Activated naive CD4-positive, alpha-beta T cell treated with anti-CD3 and anti-CD28 coated beads for 36 hours (primary cell): ENCODE data around the gene SERF2. TPM values are rescaled to one million over a fixed set of nuclear protein-coding genes. Genes with fewer than 3 reads are reported as not detected.
A peak's percentile ranks its signal among the peaks of the same experiment; 100 is the strongest.
"Not testable (repeated sequence)": the region's sequence is repeated elsewhere in the genome, so short reads cannot be mapped to it uniquely, and the experiment has no call there.

ENCODE experiments used
- CTCF ChIA-PET: fragments of 350-600 bp; sonication (Branson Sonifier 250); formaldehyde crosslinking; loops from one replicate; lab custom pipeline; 2021; ENCODE audit warnings: antibody characterized with exemption; lab: Charles Lee
- DNase-seq: peaks from one replicate; pipeline ENCODE4 v3.0.0-alpha.2; 2020
- H3K27ac Mint-ChIP-seq: one replicate; pipeline ENCODE4 v1.8.0; 2021; ENCODE audit warnings: mild to moderate bottlenecking, mixed read lengths
- H3K27me3 Mint-ChIP-seq: one replicate; pipeline ENCODE4 v1.8.0; 2021; ENCODE audit warnings: low read depth, mixed read lengths
- H3K36me3 Mint-ChIP-seq: one replicate; pipeline ENCODE4 v1.8.0; 2021; ENCODE audit warnings: low read depth, mixed read lengths
- H3K4me1 Mint-ChIP-seq: one replicate; pipeline ENCODE4 v1.8.0; 2021; ENCODE audit warnings: low read depth, mixed read lengths
- H3K4me3 Mint-ChIP-seq: one replicate; pipeline ENCODE4 v1.8.0; 2021; ENCODE audit warnings: mild to moderate bottlenecking, moderate library complexity, mixed read lengths
- H3K9me3 Mint-ChIP-seq: one replicate; pipeline ENCODE4 v1.8.0; 2021; ENCODE audit warnings: mixed read lengths
- intact Hi-C: fragments of 100-400 bp; cut with micrococcal nuclease; formaldehyde crosslinking; loops from one replicate; pipeline ENCODE4 v1.15.1; 2023
- total RNA-seq, 2 experiments: library from RNA; stranded (reverse); gene quantifications; one replicate each; pipeline ENCODE4 v1.2.3, GENCODE V29; 2021

The SERF2 gene
- total RNA-seq: 100 to 1,000 TPM; 781 to 808 TPM

GRCh38 chr15:43791993-43792760 lies at the start of gene SERF2:
Gene SERF2, plus strand, starts transcription at chr15:43792320. Its CDS starts 57 bp downstream, at chr15:43792377.
- peak within 1 kb of the TSS; percentile 90 for H3K4me3 Mint-ChIP-seq
- peaks cover 39% of the 10 kb centered on the region for H3K4me1 Mint-ChIP-seq
- H3K27me3 Mint-ChIP-seq: no peaks in the 10 kb centered on the region
- H3K9me3 Mint-ChIP-seq: no peaks in the 10 kb centered on the region
- peaks cover 48% of the 10 kb centered on the region for H3K36me3 Mint-ChIP-seq
- peak within 1 kb of the TSS; percentile 92 for H3K27ac Mint-ChIP-seq
- CTCF ChIA-PET: interaction anchor here (0.7 to 1.8 kb wide), 2 partner anchors 10 to 15 kb away, joined by 4 to 5 read pairs; partner anchors contain the start of gene ELL3
- peak; percentile 100 for DNase-seq
- intact Hi-C loops: loop anchor here (1.0 kb wide), 5 partner anchors 8 to 282 kb away; partner anchors contain the start of genes HYPK, MFAP1 and SERINC4

- H3K27me3 Mint-ChIP-seq, H3K9me3 Mint-ChIP-seq: not testable (repeated sequence)
- peak; percentile 86 for DNase-seq
- intact Hi-C loops: loop anchor here (5.0 kb wide), 1 partner anchor 1554 kb away; no protein-coding TSS in a partner anchor
- H3K4me1 Mint-ChIP-seq: peaks cover 35% of the 10 kb centered on the region
- peaks cover 13% of the 10 kb centered on the region for H3K36me3 Mint-ChIP-seq
- CTCF ChIA-PET: interaction anchor here (1.2 kb wide), 1 partner anchor 306 kb away, joined by 3 read pairs; no protein-coding TSS in a partner anchor
- H3K27ac Mint-ChIP-seq: peak within 1 kb of the TSS; percentile 91
- peak within 1 kb of the TSS; percentile 88 for H3K4me3 Mint-ChIP-seq
Measured at GRCh38 chr15:43746245-43746902, 45.7 kb upstream of the SERF2 start, which contains the start of gene PDIA3. Gene PDIA3, plus strand, starts transcription at chr15:43746438. Its CDS starts 102 bp downstream, at chr15:43746540.

- peaks cover 40% of the 10 kb centered on the region for H3K4me1 Mint-ChIP-seq
- H3K4me3 Mint-ChIP-seq: peak overlapping the region; percentile 88
- intact Hi-C loops: loop anchor here (5.0 kb wide), 1 partner anchor 1555 kb away; no protein-coding TSS in a partner anchor
- peak; percentile 42 for DNase-seq
- peaks cover 17% of the 10 kb centered on the region for H3K36me3 Mint-ChIP-seq
- CTCF ChIA-PET, H3K27me3 Mint-ChIP-seq, H3K9me3 Mint-ChIP-seq: not testable (repeated sequence)
- H3K27ac Mint-ChIP-seq: peak overlapping the region; percentile 91
Measured at GRCh38 chr15:43746903-43747309, 45.2 kb upstream of the SERF2 start.

DNA sequence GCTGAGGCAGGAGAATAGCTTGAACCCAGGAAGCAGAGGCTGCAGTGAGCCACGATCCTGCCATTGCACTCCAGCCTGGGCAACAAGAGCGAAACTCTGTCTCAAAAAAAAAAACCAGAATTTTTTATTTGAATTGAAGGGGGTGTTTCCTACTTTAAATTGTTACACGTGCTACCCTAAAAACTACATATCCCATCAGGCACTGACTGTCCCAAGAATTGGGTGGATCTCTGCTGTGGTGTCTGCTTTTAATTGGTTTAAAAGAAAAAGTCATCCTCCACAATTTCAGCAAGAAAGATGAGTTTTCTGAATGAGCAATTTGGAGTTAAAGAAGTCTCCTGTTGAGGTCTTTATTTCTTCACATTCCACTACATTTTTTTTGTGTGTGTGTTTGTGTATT lies 43.7 kb upstream of the SERF2 start:
- H3K27me3 Mint-ChIP-seq: no peaks in the 10 kb centered on the region
- peaks cover 52% of the 10 kb centered on the region for H3K4me1 Mint-ChIP-seq
- peak overlapping the region; percentile 89 for H3K27ac Mint-ChIP-seq

DNA sequence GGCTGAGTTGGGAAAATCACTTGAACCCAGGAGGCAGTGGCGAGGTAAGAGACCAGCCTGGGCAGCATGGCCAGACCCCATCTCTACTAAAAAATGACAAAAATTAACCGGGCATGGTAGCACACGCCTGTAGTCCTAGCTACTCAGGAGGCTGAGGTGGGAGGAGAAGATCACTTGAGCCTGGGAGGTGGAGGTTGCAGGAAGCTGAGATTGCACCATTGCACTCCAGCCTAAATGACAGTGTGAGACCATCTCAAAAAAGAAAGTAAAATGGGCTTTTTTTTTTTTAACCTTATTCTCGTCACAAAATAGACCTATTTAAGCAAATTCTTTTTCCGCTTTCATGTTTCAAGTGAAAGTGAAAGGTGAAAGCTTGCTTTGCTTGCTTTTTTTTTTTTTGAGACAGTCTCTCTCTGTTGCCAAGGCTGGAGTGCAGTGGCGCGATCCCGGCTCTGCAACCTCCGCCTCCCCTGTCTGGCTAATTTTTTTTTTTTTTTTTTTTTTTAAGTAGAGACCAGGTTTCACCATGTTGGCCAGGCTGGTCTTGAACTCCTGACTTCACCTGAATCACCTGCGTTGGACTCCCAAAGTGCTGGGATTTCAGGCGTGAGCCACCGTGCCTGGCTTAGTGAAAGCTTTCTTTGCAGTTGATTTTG lies 42.3 kb upstream of the SERF2 start:
- H3K9me3 Mint-ChIP-seq: no peaks in the 10 kb centered on the region
- intact Hi-C loops: loop anchor here (1.0 to 5.0 kb wide), 6 partner anchors 42 to 1558 kb away; partner anchors contain the start of genes HYPK, MFAP1, SERF2 and SERINC4
- H3K4me1 Mint-ChIP-seq: peaks cover 53% of the 10 kb centered on the region
- peak overlapping the region; percentile 89 for H3K27ac Mint-ChIP-seq
- CTCF ChIA-PET: interaction anchor here (1.1 to 1.4 kb wide), 2 partner anchors 27 to 77 kb away, joined by 3 to 9 read pairs; partner anchors contain the start of genes ELL3 and WDR76
- no peaks in the 10 kb centered on the region for H3K27me3 Mint-ChIP-seq
- H3K36me3 Mint-ChIP-seq: peaks cover 30% of the 10 kb centered on the region
- peak; percentile 71 for DNase-seq
- peak overlapping the region; percentile 74 for H3K4me3 Mint-ChIP-seq

More for the DNA sequence above, 43.7 kb upstream of the SERF2 start:
- intact Hi-C loops: loop anchor here (1.0 to 5.0 kb wide), 3 partner anchors 29 to 1556 kb away; partner anchors contain the start of genes HYPK and SERINC4
- CTCF ChIA-PET: no interaction called here
- H3K9me3 Mint-ChIP-seq: no peaks in the 10 kb centered on the region
- peak; percentile 23 for DNase-seq
- H3K4me3 Mint-ChIP-seq: peak overlapping the region; percentile 88
- H3K36me3 Mint-ChIP-seq: peaks cover 24% of the 10 kb centered on the region

GRCh38 chr15:43751885-43752284 lies 40.2 kb upstream of the SERF2 start:
- peaks cover 46% of the 10 kb centered on the region for H3K4me1 Mint-ChIP-seq
- intact Hi-C loops: loop anchor here (2.0 kb wide), 1 partner anchor 17 kb away; no protein-coding TSS in a partner anchor
- peak overlapping the region; percentile 3 for H3K27ac Mint-ChIP-seq
- CTCF ChIA-PET: interaction anchor here (0.6 kb wide), 1 partner anchor 504 kb away, joined by 3 read pairs; no protein-coding TSS in a partner anchor
- H3K27me3 Mint-ChIP-seq: no peaks in the 10 kb centered on the region
- DNase-seq: no peak
- H3K36me3 Mint-ChIP-seq: peaks cover 32% of the 10 kb centered on the region
- no peak overlapping the region for H3K4me3 Mint-ChIP-seq
- H3K9me3 Mint-ChIP-seq: no peaks in the 10 kb centered on the region

GRCh38 chr15:43762824-43763223 lies 29.3 kb upstream of the SERF2 start:
- Mint-ChIP-seq H3K27me3 (no peaks in the 10 kb centered on the region), H3K9me3 (no peaks in the 10 kb centered on the region), H3K4me1 (peaks cover 3% of the 10 kb centered on the region), H3K4me3 (no peak overlapping the region), H3K36me3 (peaks cover 35% of the 10 kb centered on the region), H3K27ac (peak overlapping the region; percentile 70)
- intact Hi-C loops: no loop called here
- DNase-seq: no peak
- CTCF ChIA-PET: no interaction called here

- Mint-ChIP-seq H3K27ac (peak overlapping the region; percentile 70), H3K9me3 (no peaks in the 10 kb centered on the region), H3K36me3 (peaks cover 42% of the 10 kb centered on the region), H3K27me3 (no peaks in the 10 kb centered on the region), H3K4me3 (no peak overlapping the region), H3K4me1 (peaks cover 3% of the 10 kb centered on the region)
- CTCF ChIA-PET: no interaction called here
- no peak for DNase-seq
- intact Hi-C loops: no loop called here
Measured at GRCh38 chr15:43763819-43764446, 28.2 kb upstream of the SERF2 start.

DNA sequence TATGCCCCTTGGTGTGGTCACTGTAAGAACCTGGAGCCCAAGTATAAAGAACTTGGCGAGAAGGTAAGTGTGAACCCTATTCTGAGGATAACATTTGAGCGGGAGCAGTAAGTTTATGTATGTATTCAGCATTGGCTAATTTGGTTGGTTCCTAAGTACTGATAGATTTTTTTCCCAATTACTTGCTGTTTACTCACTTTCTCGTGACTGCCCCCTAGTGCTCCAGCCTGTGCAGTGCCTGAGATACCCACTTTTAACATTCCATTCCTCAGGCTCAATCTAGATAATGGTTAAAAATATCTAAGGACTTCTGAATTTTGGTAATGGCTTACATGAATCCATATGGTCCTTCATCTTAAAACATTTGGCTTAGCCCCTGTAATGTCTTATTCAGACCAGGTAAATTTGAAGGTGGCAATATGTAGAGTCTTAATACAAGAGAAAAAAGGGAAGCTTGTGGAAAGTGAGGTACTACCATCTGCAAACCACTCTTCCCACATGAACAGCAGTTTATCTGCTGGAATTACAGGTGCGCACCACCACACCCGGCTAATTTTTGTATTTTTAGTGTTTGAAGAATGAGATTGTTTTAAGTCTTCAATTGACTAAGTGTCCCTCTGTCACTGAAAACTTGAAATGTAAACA lies 22.4 kb upstream of the SERF2 start:
- no peaks in the 10 kb centered on the region for H3K4me1 Mint-ChIP-seq
- no peaks in the 10 kb centered on the region for H3K9me3 Mint-ChIP-seq
- DNase-seq: peak; percentile 79
- intact Hi-C loops: loop anchor here (1.0 to 2.0 kb wide), 2 partner anchors 8 to 17 kb away; no protein-coding TSS in a partner anchor
- H3K27me3 Mint-ChIP-seq: no peaks in the 10 kb centered on the region
- peak overlapping the region; percentile 59 for H3K27ac Mint-ChIP-seq
- CTCF ChIA-PET: interaction anchor here (0.6 to 1.8 kb wide), 9 partner anchors 11 to 150 kb away, joined by 3 to 6 read pairs (median 3); partner anchors contain the start of gene MFAP1
- H3K36me3 Mint-ChIP-seq: peaks cover 47% of the 10 kb centered on the region
- H3K4me3 Mint-ChIP-seq: no peak overlapping the region

- H3K36me3 Mint-ChIP-seq: peaks cover 38% of the 10 kb centered on the region
- H3K27ac Mint-ChIP-seq: no peak overlapping the region
- H3K9me3 Mint-ChIP-seq: no peaks in the 10 kb centered on the region
- peaks cover 6% of the 10 kb centered on the region for H3K4me1 Mint-ChIP-seq
- CTCF ChIA-PET: interaction anchor here (1.4 kb wide), 1 partner anchor 19 kb away, joined by 4 read pairs; no protein-coding TSS in a partner anchor
- no peak overlapping the region for H3K4me3 Mint-ChIP-seq
- no peaks in the 10 kb centered on the region for H3K27me3 Mint-ChIP-seq
- DNase-seq: no peak
- intact Hi-C loops: no loop called here
Measured at GRCh38 chr15:43771816-43772215, 20.3 kb upstream of the SERF2 start.

- no peak for DNase-seq
- peaks cover 11% of the 10 kb centered on the region for H3K4me1 Mint-ChIP-seq
- H3K27ac Mint-ChIP-seq: no peak overlapping the region
- CTCF ChIA-PET: no interaction called here
- no peak overlapping the region for H3K4me3 Mint-ChIP-seq
- peaks cover 36% of the 10 kb centered on the region for H3K36me3 Mint-ChIP-seq
- intact Hi-C loops: no loop called here
- no peaks in the 10 kb centered on the region for H3K9me3 Mint-ChIP-seq
- no peaks in the 10 kb centered on the region for H3K27me3 Mint-ChIP-seq
Measured at GRCh38 chr15:43772624-43773023, 19.5 kb upstream of the SERF2 start.
